ENCODE measurements around the gene STX12. TPM values are rescaled to one million over a fixed set of nuclear protein-coding genes. Genes with fewer than 3 reads are reported as not detected.
"Not testable (repeated sequence)": the region's sequence is repeated elsewhere in the genome, so short reads cannot be mapped to it uniquely, and the experiment has no call there.

Gene STX12
- polyA plus RNA-seq, 4 donors: 34.8 to 63.3 (median 56.7) TPM

DNA sequence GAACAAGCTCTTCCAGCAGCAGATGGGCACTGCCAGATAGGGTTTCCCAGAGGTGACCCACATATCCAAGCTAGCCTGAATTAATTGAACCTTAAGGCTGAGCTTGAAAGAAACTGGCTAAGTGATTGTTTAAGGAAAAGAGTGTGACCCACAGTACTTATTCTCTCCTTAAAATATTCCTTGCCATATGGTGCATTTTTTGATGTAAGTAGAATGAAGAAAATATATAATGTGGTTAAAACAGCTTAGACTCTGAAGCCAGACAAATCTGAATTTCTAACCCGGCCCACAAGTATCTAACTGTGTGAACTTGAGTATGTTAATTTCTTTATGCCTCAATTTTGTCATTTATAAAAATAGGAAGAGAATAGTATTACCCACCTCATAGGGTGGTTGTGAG lies 62.5 kb downstream of the STX12 start:
- H3K4me1 ChIP-seq (ENCODE audit: control insufficient read depth in 3 of 3, insufficient read depth in 2 of 3, low read depth in 1 of 3, low read length in 2 of 3): peaks cover 5 to 6% (median 5%) of the 10 kb centered on the region in 3 donors
- no peak overlapping the region for H3K27ac ChIP-seq (ENCODE audit: low read depth in 1 of 3, low read length in 2 of 3)
- WGBS, 3 donors: 92 to 100% (median 100%) methylated on average over 1 of the region's 1 CpG
- FAIRE-seq (no peak), DNase-seq (no peak)
- H3K27me3 ChIP-seq (ENCODE audit: control insufficient read depth in 3 of 3, insufficient read depth in 3 of 3, low read length in 3 of 3): no peaks in the 10 kb centered on the region
- no peak overlapping the region for H3K4me3 ChIP-seq (ENCODE audit: low read depth in 1 of 3, low read length in 3 of 3)
- H3K36me3 ChIP-seq (ENCODE audit: control insufficient read depth in 3 of 3, insufficient read depth in 2 of 3, low read depth in 1 of 3, low read length in 3 of 3): peaks cover 3 to 25% (median 6%) of the 10 kb centered on the region in 3 donors
- no peaks in the 10 kb centered on the region for H3K9me3 ChIP-seq (ENCODE audit: control insufficient read depth in 2 of 2, insufficient read depth in 1 of 2, low read depth in 1 of 2, low read length in 1 of 2)

DNA sequence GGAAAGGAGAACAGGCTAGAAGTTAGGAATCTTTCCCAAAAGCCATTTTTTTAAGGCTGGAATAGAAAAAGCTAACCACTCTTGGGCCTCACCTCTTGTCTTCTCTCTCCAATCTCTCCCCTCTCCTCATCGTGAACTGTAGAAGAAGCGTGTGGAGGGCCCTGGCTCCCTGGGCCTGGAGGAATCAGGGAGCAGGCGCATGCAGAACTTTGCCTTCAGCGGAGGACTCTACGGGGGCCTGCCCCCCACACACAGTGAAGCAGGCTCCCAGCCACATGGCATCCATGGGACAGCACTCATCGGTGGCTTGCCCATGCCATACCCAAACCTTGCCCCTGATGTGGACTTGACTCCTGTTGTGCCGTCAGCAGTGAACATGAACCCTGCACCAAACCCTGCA lies 76.9 kb downstream of the STX12 start:
- Histone ChIP-seq H3K4me1 (ENCODE audit: control insufficient read depth in 3 of 3, insufficient read depth in 2 of 3, low read depth in 1 of 3, low read length in 2 of 3) (no peaks in the 10 kb centered on the region), H3K9me3 (ENCODE audit: control insufficient read depth in 2 of 2, insufficient read depth in 1 of 2, low read depth in 1 of 2, low read length in 1 of 2) (peaks cover 0 to 5% of the 10 kb centered on the region in 2 donors), H3K4me3 (ENCODE audit: low read depth in 1 of 3, low read length in 3 of 3) (no peak overlapping the region), H3K27me3 (ENCODE audit: control insufficient read depth in 3 of 3, insufficient read depth in 3 of 3, low read length in 3 of 3) (no peaks in the 10 kb centered on the region), H3K27ac (ENCODE audit: low read depth in 1 of 3, low read length in 2 of 3) (no peak overlapping the region), H3K36me3 (ENCODE audit: control insufficient read depth in 3 of 3, insufficient read depth in 2 of 3, low read depth in 1 of 3, low read length in 3 of 3) (peaks cover 15 to 48% (median 22%) of the 10 kb centered on the region in 3 donors)
- FAIRE-seq (no peak), DNase-seq (no peak)
- 98 to 99% (median 99%) methylated on average over 7 of the region's 7 CpGs for WGBS, 3 donors

DNA sequence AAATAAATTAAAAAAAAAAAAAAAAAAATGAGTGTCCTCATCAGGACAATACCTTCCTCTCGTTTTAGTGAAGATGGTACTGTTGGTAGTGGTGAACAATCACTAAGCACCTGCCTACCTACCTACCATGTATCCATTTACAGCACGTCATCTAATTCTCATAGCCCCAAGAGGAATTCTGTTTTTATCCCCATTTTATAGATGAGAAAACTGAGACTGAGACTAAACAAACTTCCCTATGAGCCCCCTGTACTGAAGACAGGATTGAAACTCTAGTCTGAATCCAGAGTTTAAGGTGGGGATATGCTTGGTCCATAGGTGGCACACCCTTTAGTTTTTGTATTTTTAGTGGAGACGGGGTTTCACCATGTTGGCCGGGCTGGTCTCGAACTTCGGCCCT lies 82.1 kb downstream of the STX12 start:
- Histone ChIP-seq H3K36me3 (ENCODE audit: control insufficient read depth in 3 of 3, insufficient read depth in 2 of 3, low read depth in 1 of 3, low read length in 3 of 3) (peaks cover 4 to 10% (median 10%) of the 10 kb centered on the region in 3 donors), H3K9me3 (ENCODE audit: control insufficient read depth in 2 of 2, insufficient read depth in 1 of 2, low read depth in 1 of 2, low read length in 1 of 2) (peaks cover 0 to 5% of the 10 kb centered on the region in 2 donors), H3K27me3 (ENCODE audit: control insufficient read depth in 3 of 3, insufficient read depth in 3 of 3, low read length in 3 of 3) (no peaks in the 10 kb centered on the region), H3K4me3 (ENCODE audit: low read depth in 1 of 3, low read length in 3 of 3) (no peak overlapping the region), H3K4me1 (ENCODE audit: control insufficient read depth in 3 of 3, insufficient read depth in 2 of 3, low read depth in 1 of 3, low read length in 2 of 3) (no peaks in the 10 kb centered on the region), H3K27ac (ENCODE audit: low read depth in 1 of 3, low read length in 2 of 3) (no peak overlapping the region)
- FAIRE-seq (no peak), DNase-seq (no peak)
- WGBS, 3 donors: 82 to 90% (median 83%) methylated on average over 6 of the region's 6 CpGs

GRCh38 chr1:27856561-27857343 lies 83.7 kb downstream of the STX12 start:
- no peak overlapping the region for H3K27ac ChIP-seq (ENCODE audit: low read depth in 1 of 3, low read length in 2 of 3)
- FAIRE-seq: no peak
- H3K4me1 ChIP-seq (ENCODE audit: control insufficient read depth in 3 of 3, insufficient read depth in 2 of 3, low read depth in 1 of 3, low read length in 2 of 3): no peaks in the 10 kb centered on the region
- WGBS, 3 donors: 76 to 83% (median 79%) methylated on average over 11 to 12 of the region's 12 CpGs
- no peak overlapping the region for H3K4me3 ChIP-seq (ENCODE audit: low read depth in 1 of 3, low read length in 3 of 3)
- no peak for DNase-seq
- peaks cover 0 to 2% of the 10 kb centered on the region in 2 donors for H3K9me3 ChIP-seq (ENCODE audit: control insufficient read depth in 2 of 2, insufficient read depth in 1 of 2, low read depth in 1 of 2, low read length in 1 of 2)
- H3K36me3 ChIP-seq (ENCODE audit: control insufficient read depth in 3 of 3, insufficient read depth in 2 of 3, low read depth in 1 of 3, low read length in 3 of 3): peaks cover 0 to 3% (median 1%) of the 10 kb centered on the region in 3 donors
- no peaks in the 10 kb centered on the region for H3K27me3 ChIP-seq (ENCODE audit: control insufficient read depth in 3 of 3, insufficient read depth in 3 of 3, low read length in 3 of 3)

DNA sequence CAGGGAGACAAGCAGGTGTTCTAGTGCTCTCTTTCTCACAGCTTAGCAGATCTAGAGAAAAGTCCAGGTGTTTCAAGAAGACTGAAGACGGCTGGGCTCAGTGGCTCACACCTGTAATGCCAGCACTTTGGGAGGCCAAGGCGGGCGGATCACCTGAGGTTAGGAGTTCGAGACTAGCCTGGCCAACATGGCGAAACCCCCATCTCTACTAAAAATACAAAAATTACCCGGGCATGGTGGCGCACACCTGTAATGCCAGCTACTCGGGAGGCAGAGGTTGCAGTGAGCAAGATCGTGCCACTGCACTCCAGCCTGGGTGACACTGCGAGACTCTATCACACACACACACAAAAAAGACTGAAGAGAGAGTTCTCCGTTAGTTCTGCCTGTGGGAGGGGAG lies 84.5 kb downstream of the STX12 start:
- not testable (repeated sequence) for H3K36me3 ChIP-seq (ENCODE audit: control insufficient read depth in 3 of 3, insufficient read depth in 2 of 3, low read depth in 1 of 3, low read length in 3 of 3); H3K27ac ChIP-seq (ENCODE audit: low read depth in 1 of 3, low read length in 2 of 3); DNase-seq; H3K4me1 ChIP-seq (ENCODE audit: control insufficient read depth in 3 of 3, insufficient read depth in 2 of 3, low read depth in 1 of 3, low read length in 2 of 3); H3K9me3 ChIP-seq (ENCODE audit: control insufficient read depth in 2 of 2, insufficient read depth in 1 of 2, low read depth in 1 of 2, low read length in 1 of 2); FAIRE-seq; H3K4me3 ChIP-seq (ENCODE audit: low read depth in 1 of 3, low read length in 3 of 3); H3K27me3 ChIP-seq (ENCODE audit: control insufficient read depth in 3 of 3, insufficient read depth in 3 of 3, low read length in 3 of 3)
- WGBS, 3 donors: 76 to 85% (median 85%) methylated on average over 11 of the region's 11 CpGs

GRCh38 chr1:27858072-27858948 lies 85.3 kb downstream of the STX12 start:
- H3K4me3 ChIP-seq (ENCODE audit: low read depth in 1 of 3, low read length in 3 of 3): no peak overlapping the region
- no peak overlapping the region for H3K27ac ChIP-seq (ENCODE audit: low read depth in 1 of 3, low read length in 2 of 3)
- FAIRE-seq: no peak

GRCh38 chr1:27858949-27859576 lies 86.0 kb downstream of the STX12 start:
- FAIRE-seq (no peak), DNase-seq (no peak)
- H3K9me3 ChIP-seq (ENCODE audit: control insufficient read depth in 2 of 2, insufficient read depth in 1 of 2, low read depth in 1 of 2, low read length in 1 of 2): no peaks in the 10 kb centered on the region
- H3K4me3 ChIP-seq (ENCODE audit: low read depth in 1 of 3, low read length in 3 of 3): no peak overlapping the region
- WGBS, 3 donors: 90 to 92% (median 91%) methylated on average over 14 of the region's 14 CpGs
- H3K36me3 ChIP-seq (ENCODE audit: control insufficient read depth in 3 of 3, insufficient read depth in 2 of 3, low read depth in 1 of 3, low read length in 3 of 3): peaks cover 0 to 2% (median 0%) of the 10 kb centered on the region in 3 donors
- H3K4me1 ChIP-seq (ENCODE audit: control insufficient read depth in 3 of 3, insufficient read depth in 2 of 3, low read depth in 1 of 3, low read length in 2 of 3): no peaks in the 10 kb centered on the region
- H3K27me3 ChIP-seq (ENCODE audit: control insufficient read depth in 3 of 3, insufficient read depth in 3 of 3, low read length in 3 of 3): no peaks in the 10 kb centered on the region
- no peak overlapping the region for H3K27ac ChIP-seq (ENCODE audit: low read depth in 1 of 3, low read length in 2 of 3)

More at GRCh38 chr1:27858072-27858948, 85.3 kb downstream of the STX12 start:
- H3K36me3 ChIP-seq (ENCODE audit: control insufficient read depth in 3 of 3, insufficient read depth in 2 of 3, low read depth in 1 of 3, low read length in 3 of 3): peaks cover 0 to 2% (median 0%) of the 10 kb centered on the region in 3 donors
- 35 to 36% (median 35%) methylated on average over 9 to 10 of the region's 10 CpGs for WGBS, 3 donors
- H3K27me3 ChIP-seq (ENCODE audit: control insufficient read depth in 3 of 3, insufficient read depth in 3 of 3, low read length in 3 of 3): no peaks in the 10 kb centered on the region
- H3K4me1 ChIP-seq (ENCODE audit: control insufficient read depth in 3 of 3, insufficient read depth in 2 of 3, low read depth in 1 of 3, low read length in 2 of 3): no peaks in the 10 kb centered on the region
- no peaks in the 10 kb centered on the region for H3K9me3 ChIP-seq (ENCODE audit: control insufficient read depth in 2 of 2, insufficient read depth in 1 of 2, low read depth in 1 of 2, low read length in 1 of 2)
- peak; percentile 80 to 82 for DNase-seq

- Histone ChIP-seq H3K9me3 (ENCODE audit: control insufficient read depth in 2 of 2, insufficient read depth in 1 of 2, low read depth in 1 of 2, low read length in 1 of 2) (no peaks in the 10 kb centered on the region), H3K4me3 (ENCODE audit: low read depth in 1 of 3, low read length in 3 of 3) (no peak overlapping the region), H3K36me3 (ENCODE audit: control insufficient read depth in 3 of 3, insufficient read depth in 2 of 3, low read depth in 1 of 3, low read length in 3 of 3) (peaks cover 0 to 2% (median 0%) of the 10 kb centered on the region in 3 donors), H3K4me1 (ENCODE audit: control insufficient read depth in 3 of 3, insufficient read depth in 2 of 3, low read depth in 1 of 3, low read length in 2 of 3) (no peaks in the 10 kb centered on the region), H3K27ac (ENCODE audit: low read depth in 1 of 3, low read length in 2 of 3) (no peak overlapping the region), H3K27me3 (ENCODE audit: control insufficient read depth in 3 of 3, insufficient read depth in 3 of 3, low read length in 3 of 3) (no peaks in the 10 kb centered on the region)
- DNase-seq (no peak), FAIRE-seq (no peak)
- 92 to 93% (median 93%) methylated on average over 10 of the region's 10 CpGs for WGBS, 3 donors
These were observed 88.4 kb downstream of the STX12 start for GRCh38 chr1:27861436-27861835.

All from small intestine (tissue), 7 donors.